NK-92 (cell line): Measurements from ENCODE around the gene C10orf143.
"Not testable (repeated sequence)": the region's sequence is repeated elsewhere in the genome, so short reads cannot be mapped to it uniquely, and the experiment has no call there.

Experiments used
- DNase-seq: peaks from one replicate; lab custom pipeline; 2025; ENCODE audit not compliant: unreplicated experiment; lab: John Stamatoyannopoulos, UW

C10orf143 gene

DNA sequence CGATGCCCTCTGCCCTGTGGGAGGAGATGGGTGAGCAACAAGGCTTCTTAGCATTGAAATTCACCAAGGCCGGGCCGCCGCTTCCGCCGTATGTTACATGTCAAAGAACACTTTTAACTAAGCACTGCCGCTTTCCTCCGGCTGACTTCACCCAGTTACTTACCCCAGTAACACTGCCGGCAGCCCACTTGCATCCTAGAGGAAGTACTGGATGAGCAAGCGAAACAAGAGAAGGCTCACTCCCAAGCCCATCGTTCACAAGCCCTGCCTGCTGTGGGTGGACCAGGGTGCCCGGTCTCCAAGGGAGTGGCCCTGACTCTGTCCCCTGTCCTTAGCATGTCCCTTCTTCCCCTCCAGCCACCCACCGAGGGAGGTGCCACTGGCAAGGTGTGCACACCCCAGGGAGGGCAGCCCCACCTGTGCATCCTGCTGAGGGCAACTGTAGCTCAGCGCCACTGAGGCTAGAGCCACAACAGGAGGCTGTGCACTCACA is 73.4 kb downstream of the C10orf143 start:
- DNase-seq, result no peak

GRCh38 chr10:130036296-130037065 is 74.1 kb downstream of the C10orf143 start:
- no peak for DNase-seq

DNA sequence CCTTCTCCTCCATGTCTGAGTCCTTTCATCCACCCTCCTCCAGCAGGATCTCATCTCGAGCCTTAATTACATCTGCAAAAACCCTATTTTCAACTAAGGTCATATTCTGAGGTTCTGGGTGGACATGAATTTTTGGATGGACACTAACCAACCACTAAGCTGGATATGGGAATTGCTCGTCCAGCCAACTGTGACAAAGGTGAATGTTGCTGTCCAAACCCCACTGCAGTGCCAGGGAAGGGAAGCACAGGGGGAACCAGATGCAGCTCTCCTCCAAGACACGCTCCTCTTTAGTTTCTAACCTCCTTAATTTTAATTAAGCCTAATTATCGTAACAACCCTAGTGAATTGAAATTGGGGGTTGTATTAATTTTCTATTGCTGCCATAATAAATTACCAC is 81.4 kb downstream of the C10orf143 start:
- DNase-seq, result no peak

- no peak for DNase-seq
Observed at GRCh38 chr10:130028465-130028819, 82.2 kb downstream of the C10orf143 start.

- DNase-seq, result no peak
Observed at GRCh38 chr10:130027716-130028464, 82.7 kb downstream of the C10orf143 start.

- no peak for DNase-seq
Observed at GRCh38 chr10:130026670-130027456, 83.8 kb downstream of the C10orf143 start.

GRCh38 chr10:130025811-130026485 is 84.7 kb downstream of the C10orf143 start:
- no peak for DNase-seq

DNA sequence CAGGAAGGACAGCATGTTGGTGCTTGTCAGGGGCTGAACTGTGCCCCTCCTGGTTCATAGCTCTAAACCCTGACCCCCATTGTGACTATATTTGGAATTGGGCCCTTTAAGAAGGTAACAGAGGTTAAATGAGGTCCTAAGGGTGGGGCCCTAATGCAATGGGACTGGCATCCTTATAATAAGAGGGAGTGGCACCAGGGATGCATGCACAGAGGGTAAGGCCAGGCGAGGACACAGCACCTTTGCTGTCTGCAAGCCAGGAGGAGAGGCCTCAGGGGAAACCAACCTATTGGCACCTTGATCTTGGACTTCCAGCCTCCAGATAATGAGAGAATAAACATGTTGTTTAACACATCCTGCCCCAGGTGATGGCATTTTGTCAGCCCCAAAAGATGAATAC is 85.3 kb downstream of the C10orf143 start:
- DNase-seq, result no peak

DNA sequence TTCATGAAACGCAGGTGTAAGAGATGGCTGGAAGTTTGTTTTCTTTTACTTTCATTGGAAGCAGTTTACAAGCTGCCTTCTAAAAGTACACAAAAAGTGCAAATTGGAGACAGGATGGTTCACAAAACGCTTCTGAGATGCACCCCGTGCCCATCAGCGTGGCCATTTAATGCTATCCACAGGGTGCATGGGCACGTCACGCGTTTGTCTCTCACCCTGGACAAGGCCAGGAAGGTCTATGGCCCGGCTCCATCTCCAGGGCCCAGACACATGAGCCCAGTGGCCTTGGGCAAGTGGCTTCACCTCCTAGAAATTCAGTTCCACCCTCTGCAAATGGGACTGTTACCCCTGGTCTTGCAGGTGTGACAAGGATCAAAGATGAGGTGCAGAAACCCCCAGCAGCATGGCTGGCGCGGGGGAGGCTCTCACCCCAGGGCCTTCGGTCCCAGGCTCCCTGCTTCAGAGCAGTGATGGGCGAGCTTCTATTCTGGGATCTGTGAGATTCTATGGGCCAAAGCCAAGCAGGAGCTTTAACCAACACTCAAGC is 85.8 kb downstream of the C10orf143 start:
- no peak for DNase-seq

- not testable (repeated sequence) for DNase-seq
Observed at GRCh38 chr10:130024326-130024725, 86.3 kb downstream of the C10orf143 start.

DNA sequence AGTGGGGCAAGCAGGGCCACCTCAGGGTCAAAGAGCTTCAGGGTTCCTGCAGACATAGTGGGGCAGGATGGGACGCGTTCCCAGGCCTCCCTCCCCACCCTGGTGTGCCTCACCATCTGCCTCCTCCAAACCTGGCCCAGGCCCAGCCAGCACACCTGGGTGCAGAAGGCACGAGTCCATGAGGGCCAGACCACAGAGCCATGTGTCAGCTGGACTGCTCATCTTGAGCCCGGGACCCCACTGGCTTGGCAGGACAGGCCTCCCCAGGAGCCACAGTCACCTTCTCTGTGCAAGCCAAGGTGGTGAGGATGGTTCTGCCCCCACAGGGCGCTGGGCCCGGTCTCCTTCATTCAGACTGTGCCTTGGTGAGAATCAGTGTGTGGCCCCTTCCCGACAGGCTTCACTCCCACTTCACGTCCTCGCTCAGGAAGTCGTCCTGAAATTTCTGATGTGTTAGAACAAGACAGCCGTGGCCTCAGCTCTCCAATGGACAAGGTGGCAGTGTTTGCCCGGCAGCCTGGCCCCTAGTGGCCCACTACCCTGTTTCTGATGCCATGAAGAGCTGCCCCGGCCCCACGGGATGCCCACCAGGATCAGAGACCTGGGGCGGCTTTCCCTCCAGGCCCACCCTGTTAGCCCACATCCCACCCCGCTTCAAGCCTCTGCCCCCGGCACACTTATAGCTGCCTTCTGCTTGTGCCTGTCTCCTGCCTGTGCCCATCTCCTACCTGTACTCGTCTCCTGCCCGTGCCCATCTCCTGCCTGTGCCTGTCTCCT is 87.0 kb downstream of the C10orf143 start:
- no peak for DNase-seq

GRCh38 chr10:130022511-130023299 is 87.9 kb downstream of the C10orf143 start:
- no peak for DNase-seq

GRCh38 chr10:130022086-130022485 is 88.5 kb downstream of the C10orf143 start:
- DNase-seq, result no peak

- DNase-seq, result no peak
Observed at GRCh38 chr10:130021383-130021950, 89.2 kb downstream of the C10orf143 start.

DNA sequence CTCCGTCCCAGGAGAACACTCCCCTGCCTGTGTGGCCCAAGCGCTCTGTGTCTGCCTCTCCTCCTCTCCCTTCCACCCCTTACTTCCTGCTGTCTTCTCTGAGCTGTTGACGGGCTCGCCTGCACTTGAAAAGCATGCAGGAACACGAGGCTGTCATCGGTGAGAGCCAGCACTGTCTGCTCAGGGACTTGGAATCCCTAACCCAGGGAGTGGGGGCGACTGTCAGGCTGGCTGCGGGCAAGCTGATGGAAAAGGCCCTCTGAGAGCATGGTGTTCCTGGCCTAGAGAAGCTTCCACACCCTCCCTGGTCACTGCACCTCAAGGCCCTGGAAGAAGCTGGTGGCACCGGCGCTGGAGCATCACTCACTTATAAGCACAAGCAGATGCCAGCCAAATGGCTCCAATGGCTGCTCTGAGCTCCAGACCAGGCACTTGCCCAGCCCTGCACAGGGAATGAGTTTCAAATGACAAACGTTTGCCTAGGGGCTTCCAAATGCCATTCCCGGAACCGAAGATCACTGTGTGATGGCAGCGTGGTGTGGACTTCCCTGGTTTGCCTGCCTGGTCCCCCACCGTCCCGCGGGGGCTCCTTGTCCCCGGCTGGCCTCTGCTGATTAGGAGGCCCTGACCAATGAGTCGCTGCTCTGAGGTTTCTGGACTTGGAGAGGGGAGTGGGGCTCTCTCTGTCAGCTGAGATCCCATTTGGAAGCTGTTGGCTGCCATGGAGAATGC is 89.8 kb downstream of the C10orf143 start:
- no peak for DNase-seq

DNA sequence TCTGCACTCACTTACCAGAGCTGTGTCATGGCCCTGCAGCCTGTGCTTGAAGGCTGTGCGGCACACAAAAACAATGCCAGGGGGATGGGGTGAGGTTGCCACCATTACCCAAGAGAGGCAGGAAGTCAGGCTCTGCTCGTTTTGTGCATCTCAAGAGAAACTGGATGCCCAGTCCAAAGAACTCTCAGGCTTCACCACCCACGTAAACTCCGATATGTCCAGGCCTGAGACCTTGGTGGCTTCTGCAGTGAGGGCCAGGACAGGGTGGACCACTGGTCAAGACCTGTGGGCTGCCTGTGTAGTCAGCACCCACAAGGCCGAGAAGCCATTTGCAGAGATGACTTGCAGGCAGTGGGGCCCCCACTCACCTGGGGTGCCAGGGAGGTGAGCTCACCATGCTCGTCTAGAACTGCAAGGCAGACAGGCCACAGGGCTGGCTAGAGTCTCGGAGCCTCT is 91.9 kb downstream of the C10orf143 start:
- DNase-seq, result no peak

GRCh38 chr10:130018265-130018664 is 92.4 kb downstream of the C10orf143 start:
- no peak for DNase-seq

DNA sequence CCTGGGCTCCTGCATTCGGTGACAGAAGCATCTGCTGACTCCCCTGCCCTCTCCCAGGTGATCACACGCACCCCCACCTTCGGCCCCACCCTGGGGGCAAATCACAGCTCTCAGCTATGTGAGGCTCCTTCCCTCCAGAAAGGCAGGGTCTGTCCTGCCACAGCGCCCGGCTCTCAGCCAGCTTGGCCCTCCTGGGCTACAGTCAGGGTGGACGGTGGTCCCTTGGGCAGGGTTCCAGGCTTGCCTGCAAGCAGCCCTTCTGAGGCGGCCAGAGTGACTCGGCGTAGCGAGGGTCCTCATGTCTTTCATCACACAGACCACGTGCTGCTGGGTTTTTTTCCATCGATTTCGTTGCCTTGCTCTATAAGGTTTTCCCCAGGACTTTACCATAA is 93.0 kb downstream of the C10orf143 start:
- DNase-seq, result no peak
